ENCODE measurements around the gene CNTRL.

The CNTRL gene

DNA sequence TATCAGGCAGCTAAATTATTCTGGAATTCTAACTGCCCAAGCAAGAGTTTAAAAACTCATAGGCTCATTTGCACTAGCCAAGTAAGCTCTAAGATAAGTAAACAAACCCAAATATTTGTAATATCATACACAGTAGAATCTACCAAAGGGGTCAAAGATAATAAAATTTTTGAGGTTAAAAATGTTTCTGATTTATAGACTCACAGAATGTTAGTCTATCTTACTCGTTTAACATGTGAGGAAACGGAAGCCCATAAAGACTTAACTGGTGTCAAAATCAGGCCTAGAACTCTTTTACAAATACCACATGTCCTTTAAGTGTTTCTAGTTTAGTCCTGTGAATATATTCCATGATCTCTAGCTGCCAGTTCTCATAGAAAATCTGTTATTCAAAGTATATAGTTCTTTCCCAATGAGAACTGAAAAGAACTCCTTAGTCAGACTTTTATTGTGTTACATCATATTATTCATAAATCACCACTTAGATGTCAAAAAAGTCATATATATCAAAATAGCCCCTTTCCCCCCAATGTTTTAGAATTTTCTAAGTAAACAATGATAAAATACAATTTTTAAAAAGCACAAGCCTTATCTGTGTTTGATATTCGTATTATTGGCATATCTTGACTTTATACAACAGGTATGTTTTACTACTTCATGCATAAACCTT is 113.0 kb downstream of the CNTRL start:
- Histone ChIP-seq H3K27ac (no peak overlapping the region), H3K4me1 (peaks cover 3% of the 10 kb centered on the region), H3K9ac (no peak overlapping the region), H3K27me3 (ENCODE audit: control insufficient read depth, insufficient read depth, low read length) (no peaks in the 10 kb centered on the region), H3K4me2 (ENCODE audit: low read length) (no peak overlapping the region), H3K36me3 (ENCODE audit: control insufficient read depth, insufficient read depth, low read length) (no peaks in the 10 kb centered on the region), H3K4me3 (ENCODE audit: low read depth, low read length) (no peak overlapping the region), H3K9me3 (ENCODE audit: control insufficient read depth, low read length) (no peaks in the 10 kb centered on the region), H3K79me2 (peaks cover 12% of the 10 kb centered on the region), H2AFZ (no peak overlapping the region)
- TF ChIP-seq, protein P1, sequence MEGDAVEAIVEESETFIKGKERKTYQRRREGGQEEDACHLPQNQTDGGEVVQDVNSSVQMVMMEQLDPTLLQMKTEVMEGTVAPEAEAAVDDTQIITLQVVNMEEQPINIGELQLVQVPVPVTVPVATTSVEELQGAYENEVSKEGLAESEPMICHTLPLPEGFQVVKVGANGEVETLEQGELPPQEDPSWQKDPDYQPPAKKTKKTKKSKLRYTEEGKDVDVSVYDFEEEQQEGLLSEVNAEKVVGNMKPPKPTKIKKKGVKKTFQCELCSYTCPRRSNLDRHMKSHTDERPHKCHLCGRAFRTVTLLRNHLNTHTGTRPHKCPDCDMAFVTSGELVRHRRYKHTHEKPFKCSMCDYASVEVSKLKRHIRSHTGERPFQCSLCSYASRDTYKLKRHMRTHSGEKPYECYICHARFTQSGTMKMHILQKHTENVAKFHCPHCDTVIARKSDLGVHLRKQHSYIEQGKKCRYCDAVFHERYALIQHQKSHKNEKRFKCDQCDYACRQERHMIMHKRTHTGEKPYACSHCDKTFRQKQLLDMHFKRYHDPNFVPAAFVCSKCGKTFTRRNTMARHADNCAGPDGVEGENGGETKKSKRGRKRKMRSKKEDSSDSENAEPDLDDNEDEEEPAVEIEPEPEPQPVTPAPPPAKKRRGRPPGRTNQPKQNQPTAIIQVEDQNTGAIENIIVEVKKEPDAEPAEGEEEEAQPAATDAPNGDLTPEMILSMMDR (IDR thresholded peaks at IDR 0.05) = no peak

DNA sequence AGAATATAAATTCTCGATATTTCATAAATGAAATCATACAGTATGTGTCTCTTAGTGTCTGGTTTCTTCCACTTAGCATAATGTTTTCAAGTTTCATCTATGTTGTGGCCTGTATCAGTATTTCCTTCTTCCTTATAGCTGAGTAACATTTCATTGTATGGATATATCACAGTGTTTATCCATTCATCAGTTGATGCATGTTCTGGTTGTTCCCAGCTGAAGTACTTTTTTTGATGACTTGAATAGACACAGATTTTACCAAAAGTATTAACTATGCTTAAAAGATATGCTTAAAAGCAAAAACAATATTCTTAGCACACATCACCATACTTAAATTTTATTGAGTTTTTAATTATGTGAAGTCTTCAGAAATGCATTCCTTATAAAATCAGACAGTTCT is 114.3 kb downstream of the CNTRL start:
- Histone ChIP-seq H3K27ac (no peak overlapping the region), H3K9me3 (ENCODE audit: control insufficient read depth, low read length) (no peaks in the 10 kb centered on the region), H3K4me3 (ENCODE audit: low read depth, low read length) (no peak overlapping the region), H3K9ac (no peak overlapping the region), H3K79me2 (peaks cover 12% of the 10 kb centered on the region), H2AFZ (no peak overlapping the region), H3K27me3 (ENCODE audit: control insufficient read depth, insufficient read depth, low read length) (no peaks in the 10 kb centered on the region), H3K36me3 (ENCODE audit: control insufficient read depth, insufficient read depth, low read length) (no peaks in the 10 kb centered on the region), H3K4me2 (ENCODE audit: low read length) (no peak overlapping the region), H3K4me1 (peaks cover 1% of the 10 kb centered on the region)
- TF ChIP-seq, protein P1 (IDR thresholded peaks at IDR 0.05) = no peak

DNA sequence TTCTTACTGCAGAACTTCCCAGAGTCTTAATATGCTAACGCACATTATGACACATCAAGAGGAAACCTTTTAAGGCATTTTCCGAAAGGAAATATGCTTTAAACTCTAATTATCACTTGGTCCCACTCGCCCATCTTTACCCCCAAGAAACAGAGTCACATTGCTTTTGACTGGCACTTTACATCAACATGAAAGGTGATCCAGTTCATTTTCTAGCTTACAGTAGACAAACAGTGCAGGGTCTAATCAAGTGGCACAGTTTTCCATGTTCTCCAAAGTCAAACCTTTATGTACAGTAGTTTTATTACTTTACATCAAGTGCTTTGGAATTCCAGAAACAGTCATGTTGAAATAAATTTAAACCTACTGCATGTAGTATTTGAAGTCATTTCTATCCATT is 114.9 kb downstream of the CNTRL start:
- no peaks in the 10 kb centered on the region for H3K4me1 ChIP-seq
- no peak overlapping the region for H2AFZ ChIP-seq
- TF ChIP-seq, protein P1 (IDR thresholded peaks at IDR 0.05) = no peak

DNA sequence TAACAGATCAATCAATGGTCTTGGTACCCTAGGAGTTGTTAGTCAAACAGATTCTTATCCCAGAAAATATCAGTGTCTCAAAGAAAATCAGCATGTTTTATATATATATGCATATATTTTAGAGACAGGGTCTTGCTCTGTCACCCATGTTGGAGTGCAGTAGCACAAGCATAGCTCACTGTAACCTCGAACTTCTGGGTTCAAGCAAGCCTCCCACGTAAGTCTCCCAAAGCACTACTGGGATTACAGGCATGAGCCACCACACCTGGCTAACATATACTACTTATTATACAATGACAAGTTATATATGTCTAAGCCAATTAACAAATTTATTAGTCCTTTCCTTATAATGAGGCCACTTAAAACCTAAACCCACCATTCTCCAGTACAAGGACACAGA is 116.5 kb downstream of the CNTRL start:
- Histone ChIP-seq H3K36me3 (ENCODE audit: control insufficient read depth, insufficient read depth, low read length) (no peaks in the 10 kb centered on the region), H3K4me3 (ENCODE audit: low read depth, low read length) (no peak overlapping the region), H3K27ac (no peak overlapping the region), H3K27me3 (ENCODE audit: control insufficient read depth, insufficient read depth, low read length) (no peaks in the 10 kb centered on the region), H2AFZ (no peak overlapping the region), H3K9me3 (ENCODE audit: control insufficient read depth, low read length) (no peaks in the 10 kb centered on the region), H3K9ac (no peak overlapping the region), H3K79me2 (peaks cover 12% of the 10 kb centered on the region), H3K4me1 (no peaks in the 10 kb centered on the region), H3K4me2 (ENCODE audit: low read length) (no peak overlapping the region)
- TF ChIP-seq, protein P1 (IDR thresholded peaks at IDR 0.05) = no peak

More for the DNA sequence above, 114.9 kb downstream of the CNTRL start:
- no peak overlapping the region for H3K9ac ChIP-seq
- no peaks in the 10 kb centered on the region for H3K36me3 ChIP-seq (ENCODE audit: control insufficient read depth, insufficient read depth, low read length)
- H3K9me3 ChIP-seq (ENCODE audit: control insufficient read depth, low read length) = no peaks in the 10 kb centered on the region
- H3K4me2 ChIP-seq (ENCODE audit: low read length) = no peak overlapping the region
- peaks cover 12% of the 10 kb centered on the region for H3K79me2 ChIP-seq
- no peak overlapping the region for H3K4me3 ChIP-seq (ENCODE audit: low read depth, low read length)
- H3K27ac ChIP-seq = no peak overlapping the region
- H3K27me3 ChIP-seq (ENCODE audit: control insufficient read depth, insufficient read depth, low read length) = no peaks in the 10 kb centered on the region

DNA sequence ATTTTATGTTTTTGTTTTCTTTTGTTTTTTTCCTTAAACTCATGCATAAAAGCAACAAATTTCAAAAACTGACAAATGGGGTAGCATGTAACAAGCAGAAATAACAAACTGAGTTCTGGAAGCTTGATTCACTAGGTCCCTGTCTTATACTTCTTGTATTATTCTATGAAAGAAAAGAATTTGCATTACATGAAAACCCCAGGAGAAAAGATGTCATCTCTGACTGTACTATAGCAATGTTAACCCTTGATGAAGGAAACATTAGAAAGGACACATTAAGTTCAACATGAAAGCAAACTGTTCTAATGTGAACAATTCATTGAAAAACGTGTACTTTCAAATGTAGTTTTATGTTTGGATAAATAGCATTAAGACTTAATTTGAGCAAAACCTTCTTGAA is 117.8 kb downstream of the CNTRL start:
- H3K27ac ChIP-seq = no peak overlapping the region

More for the DNA sequence above, 117.8 kb downstream of the CNTRL start:
- TF ChIP-seq, protein P1 (IDR thresholded peaks at IDR 0.05) = no peak
- H3K4me3 ChIP-seq (ENCODE audit: low read depth, low read length) = no peak overlapping the region
- H3K4me2 ChIP-seq (ENCODE audit: low read length) = no peak overlapping the region
- H3K36me3 ChIP-seq (ENCODE audit: control insufficient read depth, insufficient read depth, low read length) = no peaks in the 10 kb centered on the region
- no peak overlapping the region for H3K9ac ChIP-seq
- no peaks in the 10 kb centered on the region for H3K9me3 ChIP-seq (ENCODE audit: control insufficient read depth, low read length)
- H2AFZ ChIP-seq = no peak overlapping the region
- no peaks in the 10 kb centered on the region for H3K4me1 ChIP-seq
- H3K79me2 ChIP-seq = peaks cover 15% of the 10 kb centered on the region
- H3K27me3 ChIP-seq (ENCODE audit: control insufficient read depth, insufficient read depth, low read length) = no peaks in the 10 kb centered on the region

Measured in parathyroid adenoma (tissue), 2 donors.